HEK293T (cell line): ENCODE data around the gene DVL1.

Source experiments
- CTCF ChIA-PET: fragments of 350-600 bp; formaldehyde crosslinking; extraction: SDS; loops from one replicate; lab custom pipeline; 2021; ENCODE audit warnings: antibody characterized with exemption, inconsistent platforms; lab: Yijun Ruan, JAX
- POLR2A ChIA-PET: fragments of 350-600 bp; formaldehyde crosslinking; extraction: SDS; loops from one replicate; lab custom pipeline; 2020; ENCODE audit warnings: antibody characterized with exemption, inconsistent platforms; lab: Yijun Ruan, JAX
- DNase-seq: peaks from one replicate; pipeline ENCODE4 v3.0.0; 2012; ENCODE audit warnings: mixed read lengths; ENCODE audit errors: extremely low spot score
- ARNT ChIP-seq: fragments of 450-650 bp; IDR thresholded peaks from 2 replicates; pipeline ENCODE4 v1.6.1; 2017; ENCODE audit warnings: mild to moderate bottlenecking
- BHLHE40 ChIP-seq: fragments of 450-650 bp; IDR thresholded peaks from 2 replicates; pipeline ENCODE4 v1.6.1; 2016; ENCODE audit warnings: mild to moderate bottlenecking, moderate library complexity, borderline replicate concordance
- CTBP1 ChIP-seq: fragments of 450-650 bp; IDR thresholded peaks from 2 replicates; pipeline ENCODE4 v1.6.1; 2016; ENCODE audit warnings: borderline replicate concordance
- ELF4 ChIP-seq: fragments of 450-650 bp; IDR thresholded peaks from 2 replicates; pipeline ENCODE4 v1.6.1; 2017; ENCODE audit warnings: antibody characterized with exemption
- FOXA1 ChIP-seq: fragments of 450-650 bp; IDR thresholded peaks from 2 replicates; pipeline ENCODE4 v1.6.1; 2016; ENCODE audit warnings: mild to moderate bottlenecking
- FOXK2 ChIP-seq: fragments of 450-650 bp; IDR thresholded peaks from 2 replicates; pipeline ENCODE4 v1.6.1; 2016; ENCODE audit warnings: mild to moderate bottlenecking
- FOXM1 ChIP-seq: fragments of 450-650 bp; IDR thresholded peaks from 2 replicates; pipeline ENCODE4 v1.6.1; 2017; ENCODE audit warnings: mild to moderate bottlenecking, borderline replicate concordance
- HDGF ChIP-seq: fragments of 450-650 bp; IDR thresholded peaks from 2 replicates; pipeline ENCODE4 v1.6.1; 2017; ENCODE audit warnings: antibody characterized with exemption, borderline replicate concordance
- L3MBTL2 ChIP-seq: fragments of 450-650 bp; conservative IDR thresholded peaks from 2 replicates; pipeline ENCODE4 v1.6.1; 2016; ENCODE audit warnings: mild to moderate bottlenecking
- LEF1 ChIP-seq: fragments of 450-650 bp; IDR thresholded peaks from 2 replicates; pipeline ENCODE4 v1.6.1; 2017; ENCODE audit warnings: mild to moderate bottlenecking, borderline replicate concordance
- NFRKB ChIP-seq: fragments of 450-650 bp; IDR thresholded peaks from 2 replicates; pipeline ENCODE4 v1.6.1; 2016; ENCODE audit warnings: mild to moderate bottlenecking, moderate library complexity
- PKNOX1 ChIP-seq: fragments of 450-650 bp; IDR thresholded peaks from 2 replicates; pipeline ENCODE4 v1.6.1; 2016
- SP1 ChIP-seq: fragments of 450-650 bp; IDR thresholded peaks from 2 replicates; pipeline ENCODE4 v1.6.1; 2017
- SUZ12 ChIP-seq: fragments of 450-650 bp; IDR thresholded peaks from 2 replicates; pipeline ENCODE4 v1.6.1; 2016; ENCODE audit warnings: mild to moderate bottlenecking
- TARDBP ChIP-seq: fragments of 450-650 bp; IDR thresholded peaks from 2 replicates; pipeline ENCODE4 v1.6.1; 2016
- ZNF384 ChIP-seq: fragments of 450-650 bp; IDR thresholded peaks from 2 replicates; pipeline ENCODE4 v1.6.1; 2016

The DVL1 gene

GRCh38 chr1:1311107-1312104 lies 37.8 kb downstream of the DVL1 start:
- CTCF ChIA-PET, result no interaction called here
- POLR2A ChIA-PET, result interaction anchor here (1.3 kb wide), 1 partner anchor 36 kb away, joined by 4 read pairs; no protein-coding TSS in a partner anchor
- no peak for TF ChIP-seq ARNT
- DNase-seq, result no peak

GRCh38 chr1:1310476-1311053 lies 38.7 kb downstream of the DVL1 start:
- ChIA-PET CTCF (no interaction called here), POLR2A (no interaction called here)
- TF ChIP-seq FOXM1 (no peak), PKNOX1 (no peak), FOXA1 (no peak), ARNT (no peak), ZNF384 (no peak), BHLHE40 (no peak)
- DNase-seq, result no peak

GRCh38 chr1:1310109-1310385 lies 39.2 kb downstream of the DVL1 start:
- POLR2A ChIA-PET, result interaction anchor here (0.9 to 1.3 kb wide), 3 partner anchors 10 to 65 kb away, joined by 3 read pairs; partner anchors contain the start of gene AURKAIP1
- DNase-seq, result no peak
- CTCF ChIA-PET, result no interaction called here
- no peak for TF ChIP-seq PKNOX1
- no peak for TF ChIP-seq LEF1
- TF ChIP-seq ZNF384, result no peak
- TF ChIP-seq SP1, result no peak
- TF ChIP-seq TARDBP, result no peak
- TF ChIP-seq L3MBTL2, result no peak
- TF ChIP-seq SUZ12, result no peak
- no peak for TF ChIP-seq FOXM1
- TF ChIP-seq ELF4, result no peak
- TF ChIP-seq BHLHE40, result no peak

- TF ChIP-seq HDGF (no peak), ZNF384 (no peak), PKNOX1 (no peak), LEF1 (no peak), FOXK2 (no peak), FOXM1 (no peak), BHLHE40 (no peak), TARDBP (no peak), FOXA1 (no peak), NFRKB (no peak), CTBP1 (no peak), ELF4 (no peak), SUZ12 (no peak), ARNT (no peak)
- CTCF ChIA-PET, result no interaction called here
- POLR2A ChIA-PET, result interaction anchor here (0.7 to 1.3 kb wide), 5 partner anchors 9 to 78 kb away, joined by 3 read pairs; partner anchors contain the start of genes AURKAIP1 and SDF4
- no peak for DNase-seq
Observed at GRCh38 chr1:1309251-1310108, 39.7 kb downstream of the DVL1 start.

GRCh38 chr1:1308756-1309250 lies 40.4 kb downstream of the DVL1 start:
- no peak for DNase-seq
- ChIA-PET POLR2A (interaction anchor here (1.0 to 1.3 kb wide), 3 partner anchors 9 to 66 kb away, joined by 3 read pairs; partner anchors contain the start of gene AURKAIP1), CTCF (no interaction called here)
- TF ChIP-seq PKNOX1 (no peak), HDGF (no peak), FOXA1 (no peak), LEF1 (no peak; the same call in 1 of the 2 replicates), ELF4 (no peak), BHLHE40 (no peak), ARNT (no peak), FOXM1 (no peak)
